Suppressor macrophage (primary cell): ENCODE results near the gene NFX1.
"Not testable (repeated sequence)": the region's sequence is repeated elsewhere in the genome, so short reads cannot be mapped to it uniquely, and the experiment has no call there.

Experiments used
- DNase-seq, 4 experiments: peaks; one replicate each; pipeline ENCODE4 v3.0.0-alpha.2; 2020 to 2022

Gene NFX1

DNA sequence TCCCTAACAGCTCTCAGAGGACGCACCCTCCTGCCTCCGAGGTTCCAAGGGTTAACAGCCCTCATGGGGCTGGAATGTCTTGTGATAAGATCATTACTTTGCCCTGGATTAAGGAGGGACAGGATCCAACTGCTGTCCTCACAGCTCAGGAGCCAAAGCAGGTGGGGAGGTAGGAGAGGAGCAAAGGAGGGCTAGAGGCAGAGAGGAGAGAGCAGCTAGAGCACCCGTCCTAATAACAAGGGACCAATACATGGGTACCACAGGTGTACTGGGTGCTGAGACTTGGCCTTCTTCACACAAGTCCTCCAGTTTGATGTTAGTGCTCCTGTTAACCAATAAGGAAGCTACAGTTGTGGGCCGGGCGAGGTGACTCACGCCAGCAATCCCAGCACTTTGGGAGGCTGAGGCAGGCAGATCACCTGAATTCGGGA lies 102.3 kb downstream of the NFX1 start:
- not testable (repeated sequence) for DNase-seq

DNA sequence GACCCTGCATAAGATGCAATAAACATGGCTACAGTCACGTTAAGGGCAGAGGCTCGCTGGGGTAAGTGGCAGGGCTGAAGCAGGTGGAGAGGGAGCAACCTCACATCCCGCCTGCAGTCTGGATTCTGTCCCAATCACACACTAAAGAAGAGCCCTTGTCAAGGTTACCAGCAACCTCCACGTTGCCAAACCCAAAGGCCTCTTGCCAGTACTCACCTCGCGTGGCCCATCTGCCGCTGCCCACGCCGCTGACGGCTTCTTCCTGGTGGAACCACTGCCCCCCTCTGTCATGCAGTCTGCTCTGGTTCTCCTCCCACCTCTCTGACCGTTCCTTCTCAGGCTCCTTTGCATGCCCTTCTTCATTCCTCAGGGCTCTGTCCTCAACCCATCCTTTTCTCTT lies 103.3 kb downstream of the NFX1 start:
- DNase-seq, result no peak

DNA sequence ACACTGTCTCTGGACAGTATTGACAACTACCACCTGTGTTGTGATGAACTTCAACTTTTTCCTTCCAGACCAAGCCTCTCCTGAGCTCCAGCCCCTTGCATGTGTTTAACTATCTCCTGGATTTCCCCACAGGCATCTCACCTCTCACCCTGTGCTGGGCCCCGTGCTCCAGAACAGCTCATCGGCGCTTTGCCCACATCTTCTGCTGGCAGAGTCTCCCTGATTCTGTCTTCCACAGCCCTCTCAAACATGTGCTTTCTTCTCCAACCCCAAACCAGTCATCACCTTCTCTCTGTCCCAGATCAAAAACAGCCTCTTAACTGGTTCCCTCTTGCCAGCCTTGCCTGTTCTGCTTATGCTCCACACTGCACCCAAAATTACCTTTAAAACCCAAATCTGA lies 103.7 kb downstream of the NFX1 start:
- DNase-seq, result not testable (repeated sequence)

DNA sequence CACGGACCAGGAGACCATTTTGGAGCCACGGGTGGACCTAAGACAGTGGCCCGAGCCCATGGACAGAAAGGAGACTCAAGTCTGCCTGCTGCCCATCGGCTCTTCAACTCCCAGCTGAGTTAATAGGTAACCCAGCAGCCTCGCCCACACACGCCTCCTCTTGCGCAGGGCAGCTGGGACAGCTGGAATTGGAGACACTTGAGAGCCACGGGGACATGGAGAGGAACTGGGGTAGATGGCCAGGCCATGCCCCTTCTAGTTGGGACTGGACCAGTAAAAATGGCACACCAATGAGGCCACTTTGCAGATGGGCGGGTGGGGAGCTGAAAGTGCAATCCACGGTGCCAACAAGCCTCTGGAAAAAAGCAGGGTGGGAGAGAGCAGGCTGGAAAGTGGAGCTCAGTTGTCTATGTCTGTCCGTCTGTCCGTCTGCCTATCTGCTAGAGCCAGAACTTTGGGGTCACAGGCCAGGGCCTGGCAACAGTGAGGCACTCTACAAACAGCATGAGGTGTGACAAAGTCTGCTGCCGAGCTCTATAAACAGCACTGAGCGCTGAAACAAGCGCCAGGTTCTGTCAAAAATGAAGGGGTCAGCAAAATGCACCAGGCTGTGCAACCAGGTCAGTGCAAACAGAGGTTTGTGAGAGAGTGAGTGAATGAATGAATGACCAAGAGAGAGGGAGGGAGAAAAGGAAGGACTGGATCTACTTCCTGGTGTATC lies 105.0 kb downstream of the NFX1 start:
- not testable (repeated sequence) for DNase-seq

DNA sequence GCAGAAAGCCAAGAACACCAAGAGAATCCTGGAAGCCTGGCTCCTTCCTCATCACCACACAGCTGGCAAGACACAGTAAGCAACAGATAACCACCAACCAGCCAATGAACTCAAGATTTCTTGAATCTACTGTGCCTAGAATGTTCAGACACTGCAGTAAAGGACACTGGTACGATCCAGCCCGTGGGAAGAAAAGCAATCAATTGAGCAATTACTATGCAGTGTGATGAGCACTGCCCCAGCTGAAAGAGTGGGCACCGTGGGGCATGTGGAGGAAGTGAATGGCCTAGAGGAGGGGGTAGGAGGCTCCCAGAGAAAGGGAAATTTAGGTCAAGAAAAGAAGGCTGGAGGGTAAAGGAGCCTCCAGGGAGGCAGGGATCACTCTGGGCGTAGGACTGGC lies 107.5 kb downstream of the NFX1 start:
- DNase-seq, result peak; percentile 38 to 68 (median 57)

DNA sequence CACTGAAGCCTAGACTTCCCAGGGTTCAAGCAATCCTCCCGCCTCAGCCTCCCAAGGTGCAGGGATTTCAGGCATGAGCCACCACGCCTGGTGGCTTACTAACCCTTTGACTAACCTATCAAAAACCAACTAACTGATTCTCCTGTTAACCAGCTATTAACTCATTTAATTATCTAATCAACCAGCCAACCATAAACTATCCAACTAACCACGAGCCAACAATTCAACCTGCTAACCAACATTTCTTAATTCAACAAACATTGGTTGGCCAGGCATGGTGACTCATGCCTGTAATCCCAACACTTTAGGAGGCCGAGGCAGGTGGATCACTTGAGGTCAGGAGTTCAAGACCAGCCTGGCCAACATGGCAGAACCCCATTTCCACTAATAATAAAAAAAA lies 108.7 kb downstream of the NFX1 start:
- not testable (repeated sequence) for DNase-seq

DNA sequence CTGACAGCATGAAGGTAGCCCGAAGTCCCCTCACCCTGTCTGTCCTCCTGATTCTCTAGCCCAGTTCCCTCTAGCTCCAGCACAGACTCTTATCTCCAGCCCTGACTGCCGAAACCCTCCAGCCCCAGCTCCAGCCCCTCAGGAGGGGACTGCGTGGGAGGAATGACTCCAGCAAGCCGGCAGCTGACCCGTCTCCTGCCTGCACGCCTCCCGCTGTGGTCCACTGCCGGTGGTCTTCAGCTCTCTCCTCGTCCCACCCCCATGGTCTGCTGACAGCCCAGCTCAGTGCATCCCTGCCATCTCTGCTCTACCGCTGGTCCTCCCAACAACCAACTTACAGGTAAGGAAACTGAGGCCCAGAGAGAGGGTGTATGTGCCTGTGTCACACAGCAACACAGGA lies 111.5 kb downstream of the NFX1 start:
- DNase-seq, result not testable (repeated sequence)

DNA sequence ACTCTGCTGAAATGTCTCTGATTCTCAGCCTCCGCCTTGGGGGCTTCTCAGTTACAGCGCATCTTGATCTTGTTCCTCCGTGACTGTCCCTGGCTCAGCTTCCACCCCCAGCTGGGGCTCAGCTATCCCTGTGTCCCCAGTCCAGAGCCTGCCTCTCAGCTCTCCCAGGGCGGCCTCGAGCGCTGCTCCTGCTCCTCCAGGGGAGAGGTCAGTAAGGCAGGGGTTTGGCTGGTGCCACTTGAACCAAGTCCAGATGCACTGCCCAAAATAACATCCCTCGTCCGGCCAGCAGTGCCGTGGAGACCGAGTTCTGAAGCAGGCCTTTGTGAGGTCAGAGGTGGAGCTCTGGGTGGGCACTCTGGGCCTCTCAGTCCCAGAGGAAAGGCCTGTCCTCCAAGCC lies 112.1 kb downstream of the NFX1 start, which contains the start of gene AQP7:
TSS of gene AQP7 (minus strand) at position 198 of the 400 bp plus-strand sequence. CDS start 1,306 bp downstream, outside the sequence.
- DNase-seq, result not testable (repeated sequence)

DNA sequence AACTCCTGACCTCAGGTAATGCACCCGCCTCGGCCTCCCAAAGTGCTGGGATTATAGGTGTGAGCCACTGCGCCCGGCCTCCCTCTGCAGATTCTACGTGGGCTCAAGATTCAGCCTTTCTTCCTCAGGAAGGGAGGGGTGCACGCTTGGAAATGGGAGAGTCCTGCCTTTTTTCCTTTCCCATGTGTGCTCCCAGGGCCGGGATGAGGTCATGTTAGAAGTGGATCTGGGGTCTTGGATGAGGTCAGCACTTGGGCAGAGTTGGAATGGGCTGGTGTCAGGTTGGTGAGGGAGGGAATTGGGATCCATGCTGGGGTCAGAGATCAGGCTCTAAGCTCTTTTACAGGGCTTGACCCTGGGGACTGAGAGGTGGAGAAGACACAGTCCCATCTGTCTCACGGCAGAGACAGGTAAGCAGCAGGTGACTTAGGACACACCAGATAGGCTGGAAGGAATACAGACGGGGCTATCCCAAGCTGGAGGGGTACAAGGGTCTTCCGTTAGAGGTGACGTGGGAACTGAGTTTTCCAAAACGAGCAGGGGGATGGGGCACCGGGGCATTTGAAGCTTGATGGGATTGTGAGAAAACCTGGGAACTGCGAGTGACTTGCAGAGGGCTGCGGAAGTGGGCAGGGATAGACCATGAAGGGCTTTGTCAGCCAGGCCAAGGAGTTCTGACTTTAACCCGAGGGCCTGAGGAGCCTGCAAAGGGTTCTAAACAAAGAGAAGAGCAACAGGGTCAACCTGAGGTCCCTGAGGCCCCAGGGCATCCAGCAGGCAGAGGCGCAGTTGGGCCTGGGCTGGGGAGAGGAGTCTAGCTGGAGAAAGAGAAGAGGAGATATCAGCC lies 113.8 kb downstream of the NFX1 start:
- no peak for DNase-seq

DNA sequence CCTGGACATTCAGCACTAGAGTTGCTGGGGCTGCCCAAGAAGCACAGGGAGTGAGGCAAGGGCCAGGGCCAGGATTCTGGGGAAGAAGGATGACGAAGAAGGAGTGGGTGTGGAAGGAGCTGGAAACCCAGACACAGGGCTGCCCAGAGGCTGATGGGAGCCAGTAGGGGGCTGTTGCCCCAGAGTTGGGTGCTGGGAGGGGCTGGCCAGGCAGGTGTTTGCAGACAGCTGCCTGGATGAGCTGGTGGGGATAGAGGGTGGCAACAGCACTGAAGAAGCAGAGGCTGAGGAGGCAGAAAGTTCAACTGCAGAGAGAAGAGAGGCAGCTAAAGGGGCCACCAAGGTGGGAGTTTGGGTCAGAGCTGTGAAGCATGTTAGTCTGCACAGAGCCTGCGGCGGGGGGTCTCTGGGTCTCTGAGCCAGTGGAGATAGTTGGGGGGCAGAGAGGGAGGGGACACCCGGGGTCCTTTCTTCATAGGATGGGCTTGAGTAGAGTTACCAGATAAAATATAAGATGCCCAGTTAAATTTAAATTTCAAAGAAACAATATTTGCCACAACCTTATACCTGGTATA lies 114.6 kb downstream of the NFX1 start:
- no peak for DNase-seq

DNA sequence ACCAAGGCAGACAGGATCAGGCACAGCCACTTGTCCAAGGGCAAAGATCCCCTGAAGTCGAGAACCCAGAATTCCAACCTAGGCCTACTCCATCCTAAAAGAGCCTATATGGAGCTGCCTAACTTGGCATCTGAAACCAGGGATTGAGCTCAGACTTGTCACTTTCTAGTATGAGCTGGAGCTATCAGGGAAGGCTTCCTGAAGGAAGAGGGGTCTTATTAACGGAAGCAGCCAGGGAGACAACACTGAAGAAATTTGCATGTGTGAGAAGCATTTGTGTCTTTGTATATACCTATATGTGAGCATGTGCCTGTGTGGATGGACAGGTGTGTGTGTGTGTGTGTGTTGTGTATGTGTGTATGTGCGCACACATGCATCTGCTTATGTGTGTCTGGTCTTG lies 116.7 kb downstream of the NFX1 start:
- no peak for DNase-seq

DNA sequence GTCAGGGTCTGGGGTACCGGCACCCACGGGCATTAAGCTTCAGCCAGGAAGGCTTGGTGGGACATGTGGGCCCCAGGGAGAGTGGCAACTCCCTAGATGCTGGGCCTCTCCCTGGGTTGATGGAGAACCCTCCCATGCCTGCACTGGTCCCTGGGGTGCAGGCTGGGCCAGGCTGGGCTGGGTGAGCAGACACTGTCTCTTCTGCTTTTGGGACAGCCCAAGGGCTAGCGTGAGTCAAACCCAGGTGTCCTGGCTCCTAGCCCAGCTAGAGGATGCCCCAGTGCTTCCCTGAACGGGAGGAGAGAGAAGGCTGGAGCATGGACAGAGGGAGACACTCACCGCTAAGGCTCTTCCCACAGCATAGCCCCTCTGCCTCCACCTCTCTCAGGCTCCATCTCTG lies 117.8 kb downstream of the NFX1 start:
- DNase-seq, result no peak

DNA sequence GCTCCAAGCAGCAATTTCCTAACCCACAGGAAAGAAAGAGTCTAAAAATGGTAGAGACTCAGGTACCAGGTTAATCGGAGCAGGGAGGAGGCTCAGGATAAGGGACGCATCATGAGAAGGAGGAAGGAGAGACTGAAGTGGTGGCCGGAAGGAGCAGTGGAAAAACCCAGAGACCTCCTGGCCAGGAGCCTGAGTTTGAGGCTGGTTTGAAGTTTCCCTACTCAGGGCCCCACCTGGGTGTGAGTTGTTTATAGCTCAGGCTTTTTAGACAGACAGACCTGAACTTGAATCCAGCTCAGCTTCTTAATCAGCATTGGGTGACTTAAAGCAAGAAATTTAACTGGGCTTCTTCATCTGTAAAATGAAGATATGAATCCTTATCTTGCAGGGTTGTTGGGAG lies 124.0 kb downstream of the NFX1 start:
- no peak for DNase-seq

DNA sequence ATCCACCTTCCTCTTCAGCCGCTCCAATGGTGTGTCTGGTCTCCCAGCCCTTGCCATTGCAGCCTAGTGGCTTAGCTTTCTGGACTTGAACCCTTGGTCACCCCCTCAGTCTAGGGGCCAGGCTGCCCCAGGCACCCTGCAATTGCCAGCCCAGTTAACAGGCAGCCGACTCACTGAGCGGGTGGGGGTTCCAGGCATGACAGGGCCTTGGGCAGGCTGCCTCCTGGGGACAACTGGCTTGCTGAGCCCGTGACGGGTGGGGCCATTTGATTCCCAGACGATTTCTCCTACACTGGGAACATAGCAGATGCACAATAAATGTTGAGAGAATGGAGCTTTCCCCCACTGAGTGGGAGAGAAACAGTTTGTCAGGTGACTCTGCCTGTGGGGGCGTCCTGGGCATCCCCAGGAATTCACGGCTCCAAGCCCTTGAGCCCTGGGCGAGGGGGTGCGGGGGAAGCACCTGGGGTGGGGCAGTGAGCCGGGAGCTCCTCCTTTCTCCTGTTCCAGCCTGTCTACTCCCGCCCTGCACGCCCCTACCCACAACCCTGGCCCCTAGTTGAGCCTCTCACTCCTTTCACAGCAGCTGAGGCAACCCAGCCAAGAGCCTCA lies 124.7 kb downstream of the NFX1 start:
- DNase-seq, result no peak

DNA sequence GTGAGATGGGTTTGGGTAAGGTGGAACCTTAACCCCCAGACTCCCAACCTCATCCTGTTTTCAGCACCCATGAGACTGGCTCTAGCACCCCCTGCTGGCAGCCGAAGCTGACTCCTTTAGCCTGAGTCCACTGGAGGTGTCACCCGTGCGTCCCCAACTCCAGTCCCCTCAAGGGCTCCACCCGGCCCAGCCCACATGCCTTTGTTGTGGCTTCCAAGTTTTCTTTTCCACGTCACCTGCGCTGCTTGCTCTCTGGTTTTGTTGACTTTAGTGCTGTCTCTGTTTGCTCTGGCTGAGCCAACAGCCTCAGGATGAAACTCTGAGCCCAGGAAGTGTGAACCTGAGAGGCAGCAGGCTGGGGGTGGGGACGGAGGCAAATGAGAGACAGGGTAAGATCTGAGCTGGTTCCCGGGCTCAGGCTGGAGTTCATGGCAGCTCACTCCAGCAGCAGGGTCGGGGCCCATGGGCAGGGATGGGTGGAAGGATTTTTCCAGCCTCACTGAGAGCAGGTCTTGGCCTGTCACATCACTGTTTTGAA lies 125.3 kb downstream of the NFX1 start:
- peak; percentile 68 to 87 (median 74) for DNase-seq

DNA sequence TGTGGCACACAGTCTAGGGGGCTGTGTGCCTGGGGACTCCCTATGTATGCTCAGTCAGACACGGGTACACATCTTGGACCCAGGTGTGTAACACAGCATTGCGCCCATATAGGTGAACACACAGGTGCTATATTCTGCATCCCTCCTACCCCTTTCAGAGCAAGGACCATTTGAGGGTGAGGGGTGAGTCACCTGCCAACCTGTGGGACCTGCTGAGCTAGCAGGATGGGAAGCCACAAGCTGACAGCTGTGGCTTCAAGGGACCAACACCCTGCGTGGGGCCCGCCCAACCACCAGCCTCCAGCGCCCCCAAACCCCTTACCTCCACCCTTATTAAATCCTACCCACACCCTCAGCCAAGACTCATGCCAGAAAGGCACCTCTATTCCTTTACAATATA lies 126.7 kb downstream of the NFX1 start:
- no peak for DNase-seq

DNA sequence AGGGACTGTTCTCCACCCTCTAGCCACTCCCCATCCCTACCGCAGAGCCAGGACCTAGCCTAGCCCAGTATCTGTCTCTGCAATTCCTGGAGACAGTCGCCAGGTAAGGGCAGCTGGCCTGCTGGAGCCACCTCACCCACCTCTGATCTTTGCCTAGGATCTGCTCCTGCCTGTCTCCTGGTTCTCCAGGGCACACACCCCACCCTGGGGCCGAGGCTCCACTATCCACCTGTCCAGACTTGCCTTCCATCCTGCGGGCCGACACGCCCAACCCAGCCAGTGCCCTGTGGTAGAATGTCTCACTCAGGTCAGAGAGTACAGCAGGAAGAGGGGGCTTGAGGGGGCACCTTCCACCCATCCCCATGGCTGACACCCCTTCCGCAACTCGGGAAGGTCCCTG lies 127.8 kb downstream of the NFX1 start:
- no peak for DNase-seq

DNA sequence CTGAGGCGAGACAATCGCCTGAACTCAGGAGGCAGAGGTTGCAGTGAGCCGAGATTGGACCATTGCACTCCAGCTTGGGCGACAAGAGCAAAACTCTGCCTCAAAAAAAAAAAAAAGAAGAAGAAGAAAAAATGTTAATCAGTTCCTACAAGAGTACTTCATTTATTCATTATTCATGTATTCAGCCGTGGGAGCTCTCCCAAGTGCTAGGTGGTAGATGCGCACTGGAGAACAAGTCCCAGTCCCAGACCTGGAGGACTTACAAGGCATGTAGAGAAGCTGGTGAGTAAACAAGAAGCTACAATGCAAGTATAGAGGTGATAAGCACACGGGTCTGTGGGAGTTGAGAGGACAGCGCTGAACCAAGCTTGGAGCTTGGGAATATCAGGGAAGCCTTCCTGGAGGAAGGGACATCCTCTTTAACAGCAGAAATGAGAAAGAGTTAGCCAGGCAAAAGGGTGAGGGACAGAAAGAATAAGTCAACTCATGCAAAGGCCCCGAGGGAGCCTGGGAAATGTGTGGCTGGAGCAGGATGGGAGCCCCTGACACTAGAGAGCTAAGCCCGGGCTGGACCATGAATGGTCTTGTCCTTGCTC lies 129.5 kb downstream of the NFX1 start:
- no peak for DNase-seq
